CD14-positive monocyte (primary cell): ENCODE results near the gene TTLL4. TPM values are rescaled to one million over a fixed set of nuclear protein-coding genes. Genes with fewer than 3 reads are reported as not detected.

ENCODE experiments used
- DNase-seq, 3 donors: peaks; one replicate each; pipeline ENCODE4 v3.0.0-alpha.2; 2011 to 2022
- H2AFZ ChIP-seq: 2 replicates; pipeline ENCODE4 v1.6.0; 2012; ENCODE audit warnings: mild to moderate bottlenecking, low read depth, low read length, inconsistent platforms; ENCODE audit not compliant: insufficient read depth, poor library complexity, severe bottlenecking
- H3K27ac ChIP-seq, 2 donors: 1 replicate in 1 of 2; 2 replicates in 1 of 2; pipeline ENCODE4 v1.5.1; 2012 to 2013; ENCODE audit warnings: low read length in 2 of 2, control low read depth in 1 of 2, inconsistent platforms in 1 of 2, low read depth in 1 of 2, mild to moderate bottlenecking in 1 of 2
- H3K27me3 ChIP-seq, 2 donors: one replicate each; pipeline versions ENCODE4 v1.6.0 to v1.6.1; 2011 to 2013; ENCODE audit warnings: low read length in 2 of 2; ENCODE audit not compliant: control insufficient read depth in 2 of 2, insufficient read depth in 2 of 2
- H3K36me3 ChIP-seq, 2 donors: replicated peaks in 1 of 2; 1 replicate in 1 of 2; 2 replicates in 1 of 2; pipeline versions ENCODE4 v1.5.1 to v1.6.1; 2012 to 2013; ENCODE audit warnings: low read length in 2 of 2, control low read depth in 1 of 2, inconsistent platforms in 1 of 2, mild to moderate bottlenecking in 1 of 2; ENCODE audit not compliant: insufficient read depth in 2 of 2, control insufficient read depth in 1 of 2
- H3K4me1 ChIP-seq, 2 donors: 1 replicate in 1 of 2; 2 replicates in 1 of 2; pipeline versions ENCODE4 v1.5.1 to v1.6.1; 2012 to 2013; ENCODE audit warnings: low read length in 2 of 2, control low read depth in 1 of 2, inconsistent platforms in 1 of 2, mild to moderate bottlenecking in 1 of 2, moderate library complexity in 1 of 2; ENCODE audit not compliant: insufficient read depth in 2 of 2, control insufficient read depth in 1 of 2
- H3K4me2 ChIP-seq: replicated peaks from 2 replicates; pipeline ENCODE3; 2012; ENCODE audit warnings: low read length, moderate library complexity, mild to moderate bottlenecking; ENCODE audit not compliant: poor library complexity, severe bottlenecking; ENCODE audit errors: extremely low read depth
- H3K4me3 ChIP-seq, 3 experiments: fragments of 200-600 bp in 1 of 3; sonication (generic) in 1 of 3; replicated peaks in 1 of 3; 1 replicate in 2 of 3; 2 replicates in 1 of 3; pipeline ENCODE4 v1.5.1; 2011 to 2013; ENCODE audit warnings: low read length in 3 of 3, mild to moderate bottlenecking in 3 of 3, control low read depth in 2 of 3, low read depth in 2 of 3, inconsistent platforms in 1 of 3, moderate library complexity in 1 of 3
- H3K79me2 ChIP-seq: 2 replicates; pipeline ENCODE4 v1.6.0; 2012; ENCODE audit warnings: mild to moderate bottlenecking, control low read depth, inconsistent platforms, low read length, moderate library complexity; ENCODE audit not compliant: insufficient read depth
- H3K9ac ChIP-seq: 2 replicates; pipeline ENCODE4 v1.6.0; 2017; ENCODE audit warnings: low read length, mild to moderate bottlenecking; ENCODE audit not compliant: insufficient read depth, poor library complexity, severe bottlenecking
- H3K9me3 ChIP-seq, 2 donors: replicated peaks in 1 of 2; 1 replicate in 1 of 2; 2 replicates in 1 of 2; pipeline versions ENCODE4 v1.5.1 to v1.6.1; 2012 to 2013; ENCODE audit warnings: low read length in 2 of 2, control low read depth in 1 of 2; ENCODE audit not compliant: control insufficient read depth in 1 of 2, insufficient read depth in 1 of 2
- H4K20me1 ChIP-seq: 2 replicates; pipeline ENCODE4 v1.6.0; 2012; ENCODE audit warnings: mild to moderate bottlenecking, low read length, control low read depth, moderate library complexity; ENCODE audit not compliant: insufficient read depth
- H3K27ac Mint-ChIP-seq, 7 donors: one replicate each; pipeline ENCODE4 v1.8.0; 2020; ENCODE audit warnings: mild to moderate bottlenecking in 7 of 7, mixed read lengths in 7 of 7, moderate library complexity in 6 of 7, inconsistent platforms in 2 of 7
- H3K27me3 Mint-ChIP-seq, 3 donors: one replicate each; pipeline ENCODE4 v1.8.0; 2021 to 2022; ENCODE audit warnings: low read depth in 3 of 3, mild to moderate bottlenecking in 3 of 3, mixed read lengths in 3 of 3, moderate library complexity in 3 of 3, inconsistent platforms in 1 of 3
- H3K36me3 Mint-ChIP-seq, 2 donors: one replicate each; pipeline ENCODE4 v1.8.0; 2020; ENCODE audit warnings: mixed read lengths in 2 of 2, inconsistent platforms in 1 of 2, mild to moderate bottlenecking in 1 of 2
- H3K4me1 Mint-ChIP-seq: one replicate; pipeline ENCODE4 v1.8.0; 2020; ENCODE audit warnings: mild to moderate bottlenecking, mixed read lengths
- H3K4me3 Mint-ChIP-seq, 2 donors: one replicate each; pipeline ENCODE4 v1.8.0; 2020; ENCODE audit warnings: mild to moderate bottlenecking in 2 of 2, mixed read lengths in 2 of 2, moderate library complexity in 1 of 2
- H3K9me3 Mint-ChIP-seq, 7 donors: one replicate each; pipeline ENCODE4 v1.8.0; 2020 to 2022; ENCODE audit warnings: mixed read lengths in 7 of 7, mild to moderate bottlenecking in 6 of 7, moderate library complexity in 6 of 7, inconsistent platforms in 2 of 7
- CTCF ChIP-seq: fragments of 200-600 bp; IDR thresholded peaks from one replicate; pipeline ENCODE4 v1.8.0; 2022; ENCODE audit warnings: antibody characterized with exemption, mild to moderate bottlenecking
- WGBS: methylation state at CpG from one replicate; pipeline ENCODE4 v1.1.5; 2013; ENCODE audit warnings: missing lambda C conversion rate; ENCODE audit not compliant: insufficient coverage; 5-methylcytosine and 5-hydroxymethylcytosine counted together
- intact Hi-C, 2 donors: fragments of 100-400 bp; cut with micrococcal nuclease; formaldehyde crosslinking; loops; one replicate each; pipeline versions ENCODE4 v1.15.0 to v1.15.1; 2023
- polyA plus RNA-seq, 3 donors: library from polyadenylated mRNA; depleted of rRNA in 1 of 3; unstranded in 2 of 3; stranded (reverse) in 1 of 3; fragments of 300-500 nt in 2 of 3; fragments of >200 nt in 1 of 3; fragmentation: Illumina TruSeq in 2 of 3; gene quantifications; 1 replicate in 2 of 3; 2 replicates in 1 of 3; pipeline ENCODE4 v1.2.3, GENCODE V29; 2012 to 2021

The TTLL4 gene
- polyA plus RNA-seq, 3 donors = 13.5 to 90.2 (median 16.3) TPM

- Histone ChIP-seq H3K79me2 (peaks cover 69% of the 10 kb centered on the region), H3K9ac (no peak overlapping the region), H2AFZ (no peak overlapping the region), H3K4me3 (no peak overlapping the region), H3K36me3 (peaks cover 0 to 28% of the 10 kb centered on the region in 2 donors), H4K20me1 (no peaks in the 10 kb centered on the region), H3K9me3 (peaks cover 24 to 26% of the 10 kb centered on the region in 2 donors), H3K27me3 (no peaks in the 10 kb centered on the region), H3K4me2 (no peak overlapping the region), H3K27ac (no peak overlapping the region), H3K4me1 (peaks cover 43 to 46% of the 10 kb centered on the region in 2 donors)
- H3K9me3 Mint-ChIP-seq = peaks cover 12 to 29% (median 25%) of the 10 kb centered on the region in 7 donors
- H3K36me3 Mint-ChIP-seq = peaks cover 22 to 44% of the 10 kb centered on the region in 2 donors
- peak; percentile 80 for TF ChIP-seq CTCF
- 100% methylated on average over 1 of the region's 6 CpGs for WGBS
- intact Hi-C loops = loop anchor here (1.0 to 5.0 kb wide), 4 partner anchors 17 to 120 kb away; partner anchors contain the start of gene TTLL4 (in 1 of the 2)
- peak; percentile 44 to 67 (median 61) for DNase-seq
- H3K4me3 Mint-ChIP-seq = no peak overlapping the region
- no peaks in the 10 kb centered on the region for H3K27me3 Mint-ChIP-seq
- peak overlapping the region in 6 of 7 donors; percentile 38 to 90 (median 74) for H3K27ac Mint-ChIP-seq
- H3K4me1 Mint-ChIP-seq = peaks cover 49% of the 10 kb centered on the region
Measured at GRCh38 chr2:218727502-218728165, 17.0 kb downstream of the TTLL4 start.

- Mint-ChIP-seq H3K4me3 (no peak overlapping the region), H3K9me3 (peaks cover 22 to 33% (median 27%) of the 10 kb centered on the region in 7 donors), H3K4me1 (peaks cover 50% of the 10 kb centered on the region), H3K27me3 (peaks cover 0 to 1% (median 0%) of the 10 kb centered on the region in 3 donors), H3K27ac (peak overlapping the region in 4 of 7 donors; percentile 67 to 80 (median 78)), H3K36me3 (peaks cover 31 to 52% of the 10 kb centered on the region in 2 donors)
- Histone ChIP-seq H2AFZ (no peak overlapping the region), H3K9me3 (peaks cover 24 to 26% of the 10 kb centered on the region in 2 donors), H3K4me1 (peaks cover 41 to 52% of the 10 kb centered on the region in 2 donors), H3K36me3 (peaks cover 0 to 28% of the 10 kb centered on the region in 2 donors), H3K79me2 (peaks cover 56% of the 10 kb centered on the region), H3K27me3 (no peaks in the 10 kb centered on the region), H3K4me3 (no peak overlapping the region), H3K4me2 (no peak overlapping the region), H3K9ac (no peak overlapping the region), H4K20me1 (no peaks in the 10 kb centered on the region), H3K27ac (peak overlapping the region in 1 of 2 donors; percentile 46)
- no peak for DNase-seq
- no peak for TF ChIP-seq CTCF
- WGBS = no CpG with 5 or more reads among the region's 3 CpGs
- intact Hi-C loops = loop anchor here (5.0 kb wide), 3 partner anchors 93 to 118 kb away; no protein-coding TSS in a partner anchor
Measured at GRCh38 chr2:218729640-218730039, 19.0 kb downstream of the TTLL4 start.
